Activated T-cell treated with anti-CD3 and anti-CD28 coated beads for 48 hours (primary cell): ENCODE data around the gene FAM174C.

ENCODE experiments used
- DNase-seq: peaks from one replicate; pipeline ENCODE4 v3.0.0-alpha.2; 2020; ENCODE audit warnings: low read depth

The FAM174C gene

DNA sequence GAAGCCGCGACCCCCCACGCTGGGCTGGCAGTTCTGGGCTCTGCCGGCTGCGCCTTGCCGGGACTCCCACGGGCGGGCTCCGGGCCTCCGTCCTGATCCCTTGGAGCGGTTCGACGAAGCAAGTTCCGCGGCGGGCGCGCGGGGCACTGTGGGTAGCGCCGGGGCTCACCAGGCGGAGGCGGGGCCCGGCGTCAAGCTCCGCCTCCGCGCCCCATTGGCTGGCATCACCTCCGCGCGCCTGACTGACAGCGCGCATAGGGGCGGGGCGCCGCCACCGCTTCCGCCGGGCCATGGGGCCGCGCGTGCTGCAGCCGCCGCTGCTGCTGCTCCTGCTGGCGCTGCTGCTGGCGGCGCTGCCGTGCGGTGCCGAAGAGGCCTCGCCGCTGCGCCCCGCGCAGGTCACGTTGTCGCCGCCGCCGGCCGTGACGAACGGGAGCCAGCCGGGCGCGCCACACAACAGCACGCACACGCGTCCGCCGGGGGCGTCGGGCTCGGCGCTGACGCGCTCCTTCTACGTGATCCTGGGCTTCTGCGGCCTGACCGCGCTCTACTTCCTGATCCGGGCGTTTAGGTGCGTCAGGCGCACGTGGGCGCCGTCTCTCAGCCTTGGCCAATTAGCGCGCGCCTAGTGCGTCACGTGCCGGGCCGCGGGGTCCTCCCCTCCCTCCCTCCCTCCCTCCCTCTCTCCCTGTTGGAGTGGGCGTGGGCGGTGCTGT lies at the start of gene FAM174C:
Gene FAM174C, plus strand, starts transcription at position 271 of the 716 bp plus-strand sequence. Its CDS starts 20 bp downstream, at position 291.
- DNase-seq, result peak; percentile 95

- DNase-seq, result no peak
Measured at GRCh38 chr19:1226227-1226518, 49.2 kb upstream of the FAM174C start.

DNA sequence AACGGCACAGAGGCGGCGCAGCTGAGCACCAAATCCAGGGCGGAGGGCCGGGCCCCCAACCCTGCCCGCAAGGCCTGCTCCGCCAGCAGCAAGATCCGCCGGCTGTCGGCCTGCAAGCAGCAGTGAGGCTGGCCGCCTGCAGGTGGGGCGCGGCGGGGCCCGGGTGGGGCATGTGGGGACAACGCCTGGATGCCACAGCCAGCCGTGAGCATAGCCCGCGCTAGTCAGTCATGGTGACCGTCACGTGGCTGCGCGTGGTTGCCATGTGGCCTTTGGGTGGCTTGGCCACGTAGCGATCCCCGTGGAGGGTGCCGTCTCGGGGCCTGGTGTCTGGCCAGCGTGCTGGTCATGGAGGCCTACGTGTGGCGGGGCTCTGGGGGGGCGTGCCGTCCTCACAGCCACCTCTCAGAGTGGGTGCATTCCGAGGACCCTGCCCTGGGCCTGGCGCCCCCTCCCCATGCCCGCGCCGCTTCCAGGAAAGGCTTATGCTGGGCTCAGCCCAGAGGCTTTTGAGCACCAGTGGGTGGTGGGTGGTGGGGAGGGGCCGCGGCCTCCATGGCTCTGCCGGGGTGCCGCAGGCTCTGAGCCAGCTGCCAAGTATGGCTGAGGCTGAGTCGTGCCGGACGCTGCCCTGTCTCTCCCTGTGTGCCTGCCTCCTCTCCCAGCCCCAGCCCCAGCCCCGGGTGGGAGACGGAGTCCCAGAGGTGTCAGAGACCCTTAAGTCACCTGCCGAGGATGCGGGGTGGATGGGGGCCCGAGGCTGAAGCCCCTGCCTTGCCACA lies 48.6 kb upstream of the FAM174C start:
- no peak for DNase-seq

GRCh38 chr19:1227304-1228054 lies 47.9 kb upstream of the FAM174C start:
- DNase-seq, result no peak

DNA sequence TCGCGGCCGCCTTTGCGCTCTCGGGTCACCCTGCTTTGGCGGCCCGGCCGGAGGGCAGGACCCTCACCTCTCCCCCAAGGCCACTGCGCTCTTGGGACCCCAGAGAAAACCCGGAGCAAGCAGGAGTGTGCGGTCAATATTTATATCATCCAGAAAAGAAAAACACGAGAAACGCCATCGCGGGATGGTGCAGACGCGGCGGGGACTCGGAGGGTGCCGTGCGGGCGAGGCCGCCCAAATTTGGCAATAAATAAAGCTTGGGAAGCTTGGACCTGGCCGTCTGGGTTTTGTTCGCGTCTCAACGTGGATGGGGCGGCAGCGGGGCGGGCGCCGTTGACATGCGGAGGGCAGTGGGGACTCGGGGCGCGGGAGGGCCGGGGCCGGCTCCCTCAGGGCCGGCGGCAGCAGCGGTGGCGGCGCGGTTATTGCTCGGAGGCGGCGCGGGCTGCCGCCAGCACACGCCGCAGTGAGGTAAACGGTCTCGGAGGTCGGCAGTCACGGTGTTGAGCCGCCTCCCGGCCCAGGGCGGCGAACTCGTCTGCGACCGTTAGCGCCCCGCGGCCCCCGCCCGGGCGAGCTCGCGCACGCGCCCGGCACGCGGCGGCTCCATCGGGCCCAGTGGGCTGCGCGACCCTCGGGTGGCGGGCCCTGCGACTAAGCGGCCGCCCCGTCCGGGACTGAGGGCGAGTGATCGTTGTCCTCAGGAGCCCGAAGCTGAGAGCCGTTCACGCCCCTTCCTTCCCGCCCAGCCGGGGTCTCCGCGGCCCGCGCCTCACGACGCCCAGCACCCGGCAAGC lies 47.0 kb upstream of the FAM174C start:
- no peak for DNase-seq

- no peak for DNase-seq
Measured at GRCh38 chr19:1229056-1229923, 46.0 kb upstream of the FAM174C start.

DNA sequence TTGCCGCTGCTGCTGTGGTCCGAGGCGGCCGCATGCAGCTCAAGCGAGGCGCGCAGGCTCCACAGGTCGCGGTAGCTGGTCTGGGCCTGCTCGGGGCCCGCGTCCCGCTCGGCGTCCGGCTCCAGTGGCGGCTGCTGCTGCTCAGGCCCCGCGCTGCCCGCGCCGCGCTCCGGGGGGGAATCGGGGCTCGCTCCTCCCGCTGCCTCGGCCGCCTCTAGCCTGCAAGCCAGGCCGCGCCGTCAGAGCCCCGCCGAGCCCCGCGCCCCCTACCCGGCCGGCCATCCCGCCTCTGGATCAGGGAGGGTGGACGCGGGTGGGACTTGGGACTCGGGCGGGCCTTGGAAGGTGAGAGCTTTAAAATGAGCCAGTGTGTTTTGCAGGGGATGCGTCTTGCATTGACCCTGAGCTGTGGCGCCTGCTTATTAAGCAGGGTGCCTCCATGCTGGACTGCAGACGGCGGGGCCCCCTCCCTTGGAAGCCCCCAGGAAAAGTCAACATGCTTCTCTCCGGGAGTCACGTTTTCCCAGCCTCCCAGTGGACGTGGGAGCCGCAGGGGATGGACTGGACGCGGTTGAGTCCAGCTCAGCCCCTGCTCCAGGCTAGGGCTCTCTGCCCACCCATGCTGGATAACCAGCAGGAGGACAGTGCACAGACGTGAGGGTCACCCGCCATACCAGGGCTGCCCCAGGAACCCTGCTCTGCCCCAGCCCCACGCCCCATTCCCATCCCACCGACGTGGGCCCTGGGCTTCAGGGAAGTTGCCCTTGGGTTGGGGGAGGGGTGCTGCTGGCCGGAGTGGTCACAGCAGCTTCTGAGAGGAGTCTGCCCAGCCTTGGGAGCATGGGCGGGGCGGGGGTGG lies 45.2 kb upstream of the FAM174C start:
- no peak for DNase-seq

- no peak for DNase-seq
Measured at GRCh38 chr19:1230783-1231489, 44.4 kb upstream of the FAM174C start.

DNA sequence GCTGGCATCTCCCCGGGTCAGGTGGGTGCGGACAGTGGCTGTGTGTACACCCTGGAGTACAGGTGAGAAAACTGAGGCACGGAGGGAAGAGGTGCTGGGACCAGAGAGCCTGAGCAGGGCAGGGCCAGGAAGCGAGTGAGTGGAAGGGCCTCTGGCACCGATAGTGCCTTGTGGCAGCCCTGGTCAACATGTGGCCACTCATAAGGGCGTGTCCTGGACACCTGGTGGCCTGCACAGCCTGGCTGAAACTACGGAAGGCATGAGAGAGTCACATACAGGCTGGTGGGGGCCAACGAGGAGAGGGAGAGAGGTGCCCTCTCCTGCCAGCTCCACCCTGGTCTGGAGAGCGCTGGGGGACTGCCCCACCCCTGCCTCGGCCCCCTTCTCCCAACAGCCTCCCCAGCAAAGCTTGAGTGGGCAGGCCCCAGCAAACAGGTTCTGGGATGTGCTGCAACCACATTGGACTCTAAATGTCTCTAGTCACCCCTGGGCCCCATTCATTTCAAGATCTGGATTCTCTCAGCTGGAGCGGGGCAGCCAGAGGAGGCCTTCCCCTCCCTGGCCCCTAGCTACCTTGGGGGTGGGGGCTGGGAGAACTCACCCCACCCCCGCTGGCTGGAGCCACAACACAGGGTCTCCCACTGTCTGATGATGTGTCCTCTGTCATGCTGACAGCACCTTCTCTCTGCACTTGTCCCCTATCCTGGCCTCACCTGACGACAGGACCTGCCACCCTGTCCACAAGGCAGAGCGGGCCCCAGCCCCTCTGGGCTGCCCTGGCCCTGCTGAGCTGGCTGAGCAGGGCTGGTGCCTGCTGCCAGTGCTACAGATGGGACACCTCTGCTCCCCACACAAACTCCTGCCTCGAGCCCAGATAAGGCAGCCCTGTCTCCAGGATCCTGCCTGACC lies 43.3 kb upstream of the FAM174C start:
- no peak for DNase-seq

- no peak for DNase-seq
Measured at GRCh38 chr19:1232652-1233072, 42.7 kb upstream of the FAM174C start.

DNA sequence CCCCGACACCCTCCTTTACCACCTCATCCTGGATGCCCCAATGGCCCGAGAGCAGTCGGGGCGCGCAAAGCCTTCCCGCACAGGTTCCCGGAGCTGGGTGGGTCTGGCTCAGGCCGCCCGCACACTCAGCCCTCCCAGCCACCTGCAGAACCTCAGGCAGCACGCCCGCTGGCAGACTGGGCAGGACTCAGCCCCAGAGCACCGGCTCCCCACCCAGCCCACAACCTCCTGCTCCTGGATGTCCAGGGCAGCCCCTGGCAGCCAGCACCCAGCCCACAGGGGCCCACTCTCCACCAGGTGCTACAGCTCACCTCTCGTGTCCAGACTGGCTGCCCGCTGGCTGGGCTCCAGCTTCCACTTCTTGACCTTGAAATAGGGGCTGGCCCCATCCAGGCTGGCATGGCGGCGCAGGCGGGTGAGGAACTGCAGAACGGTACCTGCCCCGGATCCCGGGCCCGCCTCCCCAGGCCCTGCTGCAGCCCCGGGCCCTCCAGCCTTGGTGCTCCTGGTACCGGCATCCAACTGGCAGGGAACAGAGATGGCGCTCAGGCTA lies 42.1 kb upstream of the FAM174C start:
- no peak for DNase-seq

- DNase-seq, result no peak
Measured at GRCh38 chr19:1234051-1234954, 41.0 kb upstream of the FAM174C start.

DNA sequence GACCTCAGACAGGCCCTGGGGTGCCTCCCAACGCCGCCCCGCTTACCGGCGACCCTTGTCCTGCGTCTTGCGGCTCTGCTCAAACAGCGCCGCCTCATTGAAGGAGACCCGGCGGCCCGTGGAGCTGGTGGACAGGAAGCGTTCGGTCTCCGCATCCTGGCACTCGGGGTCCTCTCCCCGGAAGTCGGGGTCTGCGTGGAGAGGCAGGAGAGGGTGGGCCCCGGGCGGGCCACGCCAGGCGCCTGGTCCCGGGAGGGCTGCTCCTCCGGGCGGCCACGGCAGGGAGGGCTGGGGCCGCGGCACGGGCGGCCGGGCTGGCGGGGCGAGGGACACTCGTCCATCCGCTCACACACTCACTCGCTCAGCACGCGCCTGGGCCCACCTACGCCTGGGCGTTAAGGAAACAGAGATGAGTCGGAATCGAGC lies 40.4 kb upstream of the FAM174C start:
- DNase-seq, result no peak

GRCh38 chr19:1235625-1236538 lies 39.4 kb upstream of the FAM174C start:
- DNase-seq, result no peak

GRCh38 chr19:1236576-1236975 lies 38.8 kb upstream of the FAM174C start:
- no peak for DNase-seq
